Trophoblast cell (in vitro differentiated cells and primary cell): ENCODE results near the gene RFTN1.

Experiments
- DNase-seq, 2 donors: peaks; one replicate each; pipeline ENCODE4 v3.0.0-alpha.2; 2016
- H2AFZ ChIP-seq: 2 replicates; pipeline ENCODE4 v1.6.1; 2013; ENCODE audit warnings: low read length, moderate library complexity, mild to moderate bottlenecking; ENCODE audit not compliant: insufficient read depth, poor library complexity
- H2AK5ac ChIP-seq: 2 replicates; pipeline ENCODE4 v1.6.1; 2013; ENCODE audit warnings: mild to moderate bottlenecking, low read length
- H2BK120ac ChIP-seq: 2 replicates; pipeline ENCODE4 v1.6.1; 2013; ENCODE audit warnings: low read length, mild to moderate bottlenecking, moderate library complexity; ENCODE audit not compliant: insufficient read depth, poor library complexity
- H2BK12ac ChIP-seq: 2 replicates; pipeline ENCODE4 v1.6.1; 2013; ENCODE audit warnings: mild to moderate bottlenecking, low read length, moderate library complexity
- H2BK5ac ChIP-seq: 2 replicates; pipeline ENCODE4 v1.6.1; 2013; ENCODE audit warnings: low read length, low read depth, moderate library complexity, mild to moderate bottlenecking; ENCODE audit not compliant: poor library complexity
- H3K14ac ChIP-seq: 2 replicates; pipeline ENCODE4 v1.6.1; 2013; ENCODE audit warnings: mild to moderate bottlenecking, low read length
- H3K18ac ChIP-seq: 2 replicates; pipeline ENCODE4 v1.6.1; 2013; ENCODE audit warnings: mild to moderate bottlenecking, low read length
- H3K23ac ChIP-seq: 2 replicates; pipeline ENCODE4 v1.6.1; 2013; ENCODE audit warnings: low read length
- H3K27ac ChIP-seq: 2 replicates; pipeline ENCODE4 v1.5.1; 2013; ENCODE audit warnings: low read depth, mild to moderate bottlenecking, inconsistent platforms, low read length, moderate library complexity
- H3K27me3 ChIP-seq: 2 replicates; pipeline ENCODE4 v1.6.1; 2013; ENCODE audit warnings: inconsistent platforms, mild to moderate bottlenecking, low read length, moderate library complexity; ENCODE audit not compliant: insufficient read depth
- H3K36me3 ChIP-seq, 2 experiments: 1 replicate in 1 of 2; 2 replicates in 1 of 2; pipeline ENCODE4 v1.6.1; 2013; ENCODE audit warnings: low read length in 2 of 2, mild to moderate bottlenecking in 2 of 2, moderate library complexity in 1 of 2; ENCODE audit not compliant: insufficient read depth in 2 of 2, control insufficient read depth in 1 of 2
- H3K4ac ChIP-seq: 2 replicates; pipeline ENCODE4 v1.6.1; 2013; ENCODE audit warnings: low read depth, mild to moderate bottlenecking, low read length, moderate library complexity
- H3K4me1 ChIP-seq, 2 experiments: 1 replicate in 1 of 2; 2 replicates in 1 of 2; pipeline ENCODE4 v1.6.1; 2013; ENCODE audit warnings: low read length in 2 of 2, mild to moderate bottlenecking in 2 of 2, moderate library complexity in 1 of 2; ENCODE audit not compliant: insufficient read depth in 2 of 2, control insufficient read depth in 1 of 2
- H3K4me2 ChIP-seq: 2 replicates; pipeline ENCODE4 v1.6.1; 2013; ENCODE audit warnings: inconsistent platforms, mild to moderate bottlenecking, low read length, moderate library complexity
- H3K4me3 ChIP-seq: 2 replicates; pipeline ENCODE4 v1.5.1; 2013; ENCODE audit warnings: mild to moderate bottlenecking, low read depth, low read length, inconsistent platforms
- H3K79me1 ChIP-seq: one replicate; pipeline ENCODE4 v1.6.1; 2013; ENCODE audit warnings: low read length
- H3K79me2 ChIP-seq: 2 replicates; pipeline ENCODE4 v1.6.1; 2013; ENCODE audit warnings: low read length, mild to moderate bottlenecking; ENCODE audit not compliant: control insufficient read depth, insufficient read depth, poor library complexity
- H3K9ac ChIP-seq: 2 replicates; pipeline ENCODE4 v1.6.1; 2013; ENCODE audit warnings: mild to moderate bottlenecking, low read length
- H3K9me3 ChIP-seq: 2 replicates; pipeline ENCODE4 v1.6.1; 2013; ENCODE audit warnings: low read depth, mild to moderate bottlenecking, control low read depth, inconsistent platforms, low read length; ENCODE audit not compliant: insufficient read depth
- H4K12ac ChIP-seq: 2 replicates; pipeline ENCODE4 v1.6.1; 2013; ENCODE audit warnings: low read depth, mild to moderate bottlenecking, low read length, moderate library complexity
- H4K8ac ChIP-seq: 2 replicates; pipeline ENCODE4 v1.6.1; 2013; ENCODE audit warnings: low read depth, mild to moderate bottlenecking, low read length, moderate library complexity
- H4K91ac ChIP-seq: one replicate; pipeline ENCODE4 v1.6.1; 2013; ENCODE audit warnings: low read depth, mild to moderate bottlenecking, low read length, moderate library complexity
- WGBS: extraction: QIAGEN DNeasy Blood & Tissue Kit; methylation state at CpG from one replicate; pipeline ENCODE4 v1.1.7; 2013; ENCODE audit warnings: missing lambda C conversion rate; ENCODE audit not compliant: insufficient read length, insufficient coverage; ENCODE audit errors: extremely low coverage; 5-methylcytosine and 5-hydroxymethylcytosine counted together

Gene RFTN1

DNA sequence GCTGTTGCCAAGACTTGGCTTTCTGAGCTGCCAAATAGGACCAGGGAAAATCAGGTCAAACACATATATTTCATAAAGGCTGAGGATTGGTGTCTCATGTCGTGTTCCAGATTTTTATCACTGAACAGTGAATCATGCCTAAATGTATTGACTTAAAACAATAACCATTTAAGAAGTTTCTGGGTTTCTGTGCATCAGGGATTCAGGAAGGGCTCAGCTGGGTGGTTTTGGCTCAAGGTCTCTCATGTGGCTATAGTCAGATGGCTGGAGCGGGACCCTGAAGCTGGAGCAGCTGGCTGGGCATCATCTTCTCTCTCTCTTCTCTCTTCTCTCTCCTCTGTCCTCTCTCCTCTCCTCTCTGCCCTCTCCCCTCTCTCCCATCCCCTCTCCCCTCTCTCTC is 10.7 kb upstream of the RFTN1 start:
- Histone ChIP-seq H3K4me3 (no peak overlapping the region), H4K91ac (no peak overlapping the region), H2AFZ (no peak overlapping the region), H3K27me3 (no peaks in the 10 kb centered on the region), H3K23ac (no peak overlapping the region), H2AK5ac (no peak overlapping the region), H3K4ac (no peak overlapping the region), H3K14ac (no peak overlapping the region), H3K79me1 (no peaks in the 10 kb centered on the region), H3K4me1 (no peaks in the 10 kb centered on the region), H2BK12ac (no peak overlapping the region), H3K9me3 (no peaks in the 10 kb centered on the region), H2BK5ac (no peak overlapping the region), H3K18ac (no peak overlapping the region), H3K27ac (no peak overlapping the region), H2BK120ac (no peak overlapping the region), H3K4me2 (no peak overlapping the region), H3K79me2 (no peaks in the 10 kb centered on the region), H3K36me3 (no peaks in the 10 kb centered on the region), H3K9ac (no peak overlapping the region), H4K12ac (no peak overlapping the region), H4K8ac (no peak overlapping the region)
- DNase-seq, result no peak
- WGBS, result no CpG with 5 or more reads among the region's 2 CpGs

DNA sequence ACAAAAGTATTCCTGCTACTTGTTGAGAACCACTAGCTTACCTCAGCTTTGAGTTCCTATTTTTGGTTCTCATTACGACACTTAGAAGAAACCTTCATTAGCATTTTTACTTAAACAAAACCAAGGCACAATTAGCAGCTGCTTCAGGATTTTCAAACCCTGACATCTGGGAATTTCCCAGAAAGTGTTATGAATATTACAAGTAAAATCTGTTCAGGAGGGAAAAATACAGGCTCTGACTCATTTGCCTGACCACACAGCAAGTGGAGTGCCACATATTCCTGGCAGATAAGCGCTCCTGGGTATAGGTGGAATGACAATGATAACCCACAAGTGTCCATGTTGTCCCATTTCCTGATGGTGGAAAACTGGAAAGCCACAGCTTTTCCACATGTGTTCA is 10.3 kb upstream of the RFTN1 start:
- H4K12ac ChIP-seq, result no peak overlapping the region
- WGBS, result no CpG with 5 or more reads among the region's 2 CpGs
- no peak overlapping the region for H3K9ac ChIP-seq
- no peaks in the 10 kb centered on the region for H3K9me3 ChIP-seq
- H2BK120ac ChIP-seq, result no peak overlapping the region
- H3K4ac ChIP-seq, result no peak overlapping the region
- no peak overlapping the region for H3K23ac ChIP-seq
- no peak overlapping the region for H3K4me3 ChIP-seq
- peak; percentile 24 to 35 for DNase-seq
- no peak overlapping the region for H3K27ac ChIP-seq
- no peak overlapping the region for H2AK5ac ChIP-seq
- no peak overlapping the region for H4K8ac ChIP-seq
- no peaks in the 10 kb centered on the region for H3K36me3 ChIP-seq
- no peak overlapping the region for H3K14ac ChIP-seq
- no peak overlapping the region for H3K18ac ChIP-seq
- no peak overlapping the region for H2BK5ac ChIP-seq
- H2AFZ ChIP-seq, result no peak overlapping the region
- no peaks in the 10 kb centered on the region for H3K79me2 ChIP-seq
- no peaks in the 10 kb centered on the region for H3K27me3 ChIP-seq
- H3K4me2 ChIP-seq, result no peak overlapping the region
- no peaks in the 10 kb centered on the region for H3K79me1 ChIP-seq
- no peak overlapping the region for H2BK12ac ChIP-seq
- H4K91ac ChIP-seq, result no peak overlapping the region
- no peaks in the 10 kb centered on the region for H3K4me1 ChIP-seq

DNA sequence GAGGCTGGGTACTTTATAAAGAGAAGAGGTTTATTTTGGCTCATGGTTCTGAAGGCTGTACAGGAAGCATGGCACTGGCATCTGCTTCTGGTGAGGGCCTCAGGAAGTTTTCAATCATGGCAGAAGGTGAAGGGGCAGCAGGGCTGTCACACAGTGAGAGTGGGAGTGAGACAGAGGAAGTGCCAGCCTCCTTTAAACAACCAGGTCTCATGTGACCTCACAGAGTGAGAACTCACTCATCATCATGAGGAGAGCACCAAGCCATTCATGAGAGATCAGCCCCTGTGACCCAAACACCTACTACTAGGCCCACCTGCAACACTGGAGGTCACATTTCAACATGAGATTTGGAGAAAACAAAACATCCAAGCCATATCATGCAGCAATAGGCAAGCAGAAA is 9.3 kb upstream of the RFTN1 start:
- Histone ChIP-seq H2BK120ac (no peak overlapping the region), H2AFZ (no peak overlapping the region), H4K8ac (no peak overlapping the region), H3K27ac (no peak overlapping the region), H4K91ac (no peak overlapping the region), H3K4me2 (no peak overlapping the region), H4K12ac (no peak overlapping the region), H3K79me2 (no peaks in the 10 kb centered on the region), H2AK5ac (no peak overlapping the region), H3K9me3 (no peaks in the 10 kb centered on the region), H3K14ac (no peak overlapping the region), H3K27me3 (no peaks in the 10 kb centered on the region), H3K4ac (no peak overlapping the region), H3K4me3 (no peak overlapping the region), H2BK12ac (no peak overlapping the region), H3K18ac (no peak overlapping the region), H3K4me1 (no peaks in the 10 kb centered on the region), H3K79me1 (no peaks in the 10 kb centered on the region), H3K9ac (no peak overlapping the region), H2BK5ac (no peak overlapping the region), H3K36me3 (no peaks in the 10 kb centered on the region), H3K23ac (no peak overlapping the region)
- no peak for DNase-seq

DNA sequence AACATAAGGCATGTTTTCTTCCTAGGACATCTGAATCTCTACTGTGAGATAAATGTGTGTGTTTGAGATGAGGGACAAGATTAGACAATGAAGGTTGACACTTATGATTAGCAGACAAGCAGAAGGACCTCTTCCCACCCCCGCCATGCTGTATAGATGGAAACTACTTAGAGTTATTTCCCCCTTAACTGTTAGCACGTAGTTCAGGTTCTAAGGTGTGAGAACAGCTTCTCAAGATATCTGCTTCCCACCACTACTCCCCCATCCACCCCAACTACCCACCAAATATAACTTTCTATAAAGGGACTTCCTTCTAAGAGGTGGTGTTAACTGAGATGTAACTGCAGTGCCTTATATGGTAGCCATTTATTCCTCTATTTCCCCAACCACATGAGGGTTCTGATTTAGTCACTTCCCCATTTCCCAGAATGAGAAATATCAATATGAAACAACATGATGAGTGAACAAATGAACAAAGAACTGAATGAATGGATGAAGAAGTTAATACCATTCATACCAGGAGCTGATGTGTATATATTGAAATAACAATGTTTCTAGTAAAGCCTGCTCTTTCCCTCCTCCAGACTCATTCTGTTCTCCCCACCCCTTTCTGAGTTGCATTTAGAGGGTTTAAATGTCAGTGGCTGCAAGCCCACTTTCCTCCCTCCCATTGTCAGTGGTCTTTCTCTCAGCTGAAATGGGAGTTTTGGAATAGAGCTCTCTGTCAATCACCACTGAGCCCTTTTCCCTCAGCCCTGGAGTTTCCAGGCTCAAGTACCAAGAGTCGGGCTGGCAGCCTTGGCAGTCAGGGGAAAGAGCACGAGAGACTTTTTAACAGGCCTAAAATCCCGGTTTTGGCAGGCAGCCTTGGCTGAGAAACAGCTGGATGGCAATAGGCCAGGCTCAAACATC is 7.7 kb upstream of the RFTN1 start:
- no peak overlapping the region for H2BK12ac ChIP-seq
- no peak overlapping the region for H3K18ac ChIP-seq
- no peak overlapping the region for H3K23ac ChIP-seq
- no peak overlapping the region for H3K27ac ChIP-seq
- no peak overlapping the region for H3K9ac ChIP-seq
- no peak overlapping the region for H3K14ac ChIP-seq
- no CpG with 5 or more reads among the region's 5 CpGs for WGBS
- no peak overlapping the region for H2AFZ ChIP-seq
- H3K4me2 ChIP-seq, result no peak overlapping the region
- no peak for DNase-seq
- no peak overlapping the region for H3K4ac ChIP-seq
- H4K91ac ChIP-seq, result no peak overlapping the region
- no peaks in the 10 kb centered on the region for H3K4me1 ChIP-seq
- no peak overlapping the region for H3K4me3 ChIP-seq
- no peak overlapping the region for H2AK5ac ChIP-seq
- no peaks in the 10 kb centered on the region for H3K36me3 ChIP-seq
- no peak overlapping the region for H2BK120ac ChIP-seq
- no peaks in the 10 kb centered on the region for H3K27me3 ChIP-seq
- H3K79me2 ChIP-seq, result no peaks in the 10 kb centered on the region
- H4K8ac ChIP-seq, result no peak overlapping the region
- H3K79me1 ChIP-seq, result no peaks in the 10 kb centered on the region
- H3K9me3 ChIP-seq, result no peaks in the 10 kb centered on the region
- no peak overlapping the region for H2BK5ac ChIP-seq
- no peak overlapping the region for H4K12ac ChIP-seq
